ENCODE measurements around the gene NHP2.
A peak's percentile ranks its signal among the peaks of the same experiment; 100 is the strongest.

Gene NHP2

GRCh38 chr5:178174456-178174855 lies 20.8 kb upstream of the NHP2 start:
- DNase-seq (ENCODE audit: low spot score) = no peak

DNA sequence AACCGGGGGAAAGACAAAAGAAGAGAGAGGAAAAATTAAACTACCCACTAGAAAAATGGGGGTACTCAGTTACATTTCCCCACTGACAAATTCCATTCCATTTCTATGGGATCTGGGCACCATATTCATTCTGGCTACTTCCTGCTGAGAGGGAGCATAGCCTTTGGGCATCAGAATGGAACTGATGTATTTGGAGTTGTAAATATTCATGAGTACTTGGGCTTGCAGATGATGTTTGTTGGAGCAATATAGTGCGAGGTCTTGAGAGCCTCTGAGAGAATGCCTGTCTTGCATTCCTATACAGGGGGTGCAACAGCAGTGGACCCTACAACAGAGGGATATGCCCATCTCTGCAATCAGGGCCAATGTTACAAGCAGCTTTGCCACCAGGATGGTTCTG lies 16.8 kb upstream of the NHP2 start:
- no peak for DNase-seq (ENCODE audit: low spot score)

DNA sequence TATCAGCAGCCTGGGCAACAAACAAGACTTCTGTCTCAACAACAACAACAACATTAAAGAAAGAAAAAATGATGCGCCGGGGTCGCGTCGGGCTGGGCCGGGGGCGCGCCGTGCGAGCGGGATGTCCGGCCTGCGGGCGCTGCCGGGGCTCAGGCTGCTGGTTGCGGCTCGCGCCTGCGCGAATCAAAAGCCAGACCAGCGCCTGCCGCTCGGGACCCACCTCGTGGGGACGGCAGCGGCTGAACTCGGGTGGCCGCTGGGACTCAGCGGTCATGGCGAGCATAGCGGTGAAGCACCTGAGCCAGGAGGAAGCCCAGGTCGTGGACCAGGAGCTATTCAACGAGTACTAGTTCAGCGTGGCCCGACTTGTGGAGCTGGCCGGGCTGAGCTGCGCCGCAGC lies 11.9 kb upstream of the NHP2 start:
- DNase-seq (ENCODE audit: low spot score) = no peak

DNA sequence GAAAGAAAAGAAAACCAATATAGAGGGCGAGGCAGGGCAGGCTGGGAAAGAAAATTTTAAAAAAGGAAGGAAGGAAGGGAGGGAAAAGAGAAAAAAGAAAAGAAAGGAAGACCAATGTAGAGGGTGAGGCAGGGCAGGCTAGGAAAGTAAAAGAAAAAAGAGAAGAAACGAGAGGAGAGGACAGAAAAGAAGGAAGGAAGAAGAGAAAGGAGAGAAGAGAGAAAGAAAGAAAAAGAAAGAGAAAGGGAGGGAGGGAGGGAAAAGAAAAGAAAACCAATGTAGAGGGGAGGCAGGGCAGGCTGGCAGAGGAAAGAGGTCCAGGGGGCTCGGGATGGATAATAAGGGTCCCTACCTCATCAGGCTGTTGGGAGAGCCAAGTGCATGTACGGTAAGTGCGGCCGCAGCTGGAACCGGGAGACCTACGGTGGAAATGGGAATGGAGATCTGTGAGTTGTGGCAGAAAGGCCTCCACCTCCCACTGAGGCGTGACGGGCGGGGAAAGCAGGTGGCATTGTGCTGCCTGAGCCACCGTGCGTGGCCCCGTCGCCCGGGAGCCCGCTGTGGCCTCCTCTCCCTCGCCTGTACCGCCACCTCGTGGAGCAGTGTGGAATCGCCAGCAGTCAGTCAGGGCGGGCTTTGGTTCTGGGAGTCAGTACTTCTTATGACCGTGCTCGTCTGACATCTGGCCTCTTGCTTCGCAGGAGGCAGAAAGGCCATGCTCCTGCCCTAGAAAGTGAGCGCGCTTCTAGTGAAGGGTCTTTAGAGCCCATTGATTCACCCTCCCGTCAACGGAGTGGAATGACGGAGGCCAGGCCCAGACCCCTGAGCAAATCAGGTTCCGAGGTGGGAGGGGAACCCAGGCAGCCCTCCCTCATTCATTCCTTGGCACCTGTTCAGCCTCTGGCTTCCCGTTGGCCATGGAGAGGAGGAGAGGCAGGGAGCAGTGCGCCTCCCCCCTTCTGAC lies 10.4 kb upstream of the NHP2 start:
- DNase-seq (ENCODE audit: low spot score) = peak; percentile 94

- DNase-seq (ENCODE audit: low spot score) = no peak
These were observed 8.8 kb upstream of the NHP2 start for GRCh38 chr5:178162481-178162880.

GRCh38 chr5:178160176-178160575 lies 6.5 kb upstream of the NHP2 start:
- no peak for DNase-seq (ENCODE audit: low spot score)

- DNase-seq (ENCODE audit: low spot score) = no peak
These were observed 1.4 kb upstream of the NHP2 start for GRCh38 chr5:178155065-178155464.

- no peak for DNase-seq (ENCODE audit: low spot score)
These were observed 917 bp downstream of the NHP2 start for GRCh38 chr5:178152491-178153444.

- no peak for DNase-seq (ENCODE audit: low spot score)
These were observed 2.5 kb downstream of the NHP2 start for GRCh38 chr5:178150977-178151734.

DNA sequence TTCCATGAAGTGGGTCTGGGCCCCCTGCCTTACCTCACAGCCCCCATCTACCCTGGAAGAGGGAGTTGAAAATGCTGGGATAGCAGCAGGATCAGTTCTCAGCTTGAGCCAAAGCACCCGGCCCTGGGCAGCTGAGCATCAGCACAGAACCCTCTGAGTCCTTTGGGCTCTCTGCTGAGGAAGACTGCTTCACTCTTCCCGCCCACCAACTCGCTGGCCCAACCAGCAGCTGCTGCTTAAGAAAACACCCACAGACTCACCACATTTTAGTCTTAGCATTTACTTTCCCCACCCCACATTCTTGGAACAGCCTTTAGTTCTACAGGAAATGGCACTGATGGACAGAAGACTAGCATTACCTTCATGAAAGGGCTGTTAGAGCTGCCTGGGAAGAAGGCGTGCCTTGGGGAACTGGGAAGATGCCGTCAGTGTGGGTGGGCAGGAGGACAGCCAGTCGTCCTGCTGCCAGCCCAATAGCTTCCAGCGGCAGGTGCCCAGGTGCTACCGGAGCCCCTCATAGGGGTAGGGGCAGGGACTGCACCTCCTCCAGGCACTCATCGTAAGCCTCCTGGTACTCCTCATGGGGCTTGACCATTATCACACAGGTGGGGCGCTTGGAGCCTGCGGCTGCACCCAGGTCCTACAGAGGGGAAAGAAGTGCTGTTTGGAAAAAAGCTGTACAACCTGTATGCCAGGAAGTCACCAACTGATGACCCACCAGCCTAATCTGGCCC lies 4.3 kb downstream of the NHP2 start:
- DNase-seq (ENCODE audit: low spot score) = no peak

DNA sequence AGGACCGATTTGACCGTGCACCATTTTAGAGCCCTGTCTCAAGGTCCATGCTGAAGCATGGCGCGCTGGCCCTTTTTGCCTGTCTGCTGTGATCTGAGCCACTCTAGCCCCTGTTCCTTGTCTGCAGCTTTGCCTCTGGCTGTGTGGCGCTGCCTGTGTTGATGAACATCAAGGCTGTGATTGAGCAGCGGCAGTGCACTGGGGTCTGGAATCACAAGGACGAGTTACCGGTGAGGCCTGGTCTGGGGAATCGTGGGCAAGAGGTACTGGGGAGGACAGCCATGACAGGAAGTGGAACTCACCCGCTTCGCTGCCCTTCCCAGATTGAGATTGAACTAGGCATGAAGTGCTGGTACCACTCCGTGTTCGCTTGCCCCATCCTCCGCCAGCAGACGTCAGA lies 6.3 kb downstream of the NHP2 start:
- DNase-seq (ENCODE audit: low spot score) = no peak

- peak; percentile 56 for DNase-seq (ENCODE audit: low spot score)
These were observed 7.5 kb downstream of the NHP2 start for GRCh38 chr5:178145965-178146820.

DNA sequence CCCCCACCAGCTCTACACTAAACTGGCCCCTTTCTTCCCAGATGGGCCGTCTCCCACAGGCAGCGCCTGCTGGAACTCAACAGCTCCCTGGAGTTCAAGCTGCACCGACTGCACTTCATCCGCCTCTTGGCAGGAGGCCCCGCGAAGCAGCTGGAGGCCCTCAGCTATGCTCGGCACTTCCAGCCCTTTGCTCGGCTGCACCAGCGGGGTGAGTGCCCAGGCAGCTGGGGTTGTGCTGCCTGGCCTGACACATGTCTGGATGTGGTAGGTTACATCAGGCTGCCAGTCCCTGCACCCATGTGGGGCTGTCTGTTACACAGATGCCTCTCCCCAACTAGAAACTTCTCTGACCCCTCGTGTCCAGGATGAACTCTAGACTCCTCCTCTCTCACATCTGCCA lies 9.8 kb downstream of the NHP2 start:
- DNase-seq (ENCODE audit: low spot score) = no peak

DNA sequence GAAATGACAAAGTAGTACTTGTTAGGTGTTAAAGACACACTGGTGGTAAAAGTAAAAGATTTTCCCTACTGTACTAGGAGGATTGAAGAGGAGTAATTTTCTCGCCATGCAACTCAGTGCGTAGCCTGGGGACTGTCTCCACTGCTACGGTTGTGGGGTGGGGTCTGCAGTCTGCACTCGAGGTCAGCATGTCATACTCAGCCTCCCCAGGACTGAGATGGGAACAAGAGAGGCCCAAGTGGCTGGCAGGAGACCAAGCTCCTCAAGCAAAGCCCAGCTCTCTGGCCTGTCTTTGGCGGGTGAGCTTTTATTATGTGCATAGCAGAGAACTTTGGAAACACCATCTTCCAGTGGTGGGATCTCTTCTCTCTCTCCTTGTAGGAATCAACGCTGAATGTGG lies 10.4 kb downstream of the NHP2 start:
- no peak for DNase-seq (ENCODE audit: low spot score)

- no peak for DNase-seq (ENCODE audit: low spot score)
These were observed 11.0 kb downstream of the NHP2 start for GRCh38 chr5:178142642-178143041.

- no peak for DNase-seq (ENCODE audit: low spot score)
These were observed 12.1 kb downstream of the NHP2 start for GRCh38 chr5:178141550-178141949.

DNA sequence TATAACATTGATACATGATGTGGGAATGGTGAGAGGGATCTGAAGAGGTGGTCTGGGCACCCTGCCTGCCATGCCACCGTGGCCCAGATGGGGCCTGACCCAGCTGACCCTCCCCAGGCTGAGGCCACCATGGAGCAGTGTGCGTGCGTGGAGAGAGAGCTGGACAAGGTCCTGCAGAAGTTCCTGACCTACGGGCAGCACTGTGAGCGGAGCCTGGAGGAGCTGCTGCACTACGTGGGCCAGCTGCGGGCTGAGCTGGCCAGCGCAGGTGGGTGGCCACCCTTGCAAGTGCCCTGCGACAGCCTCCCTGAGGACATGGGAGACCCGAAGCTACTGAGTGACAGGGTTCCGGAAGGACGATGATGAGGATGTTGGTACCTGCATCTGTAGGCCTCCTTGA lies 15.7 kb downstream of the NHP2 start:
- no peak for DNase-seq (ENCODE audit: low spot score)

DNA sequence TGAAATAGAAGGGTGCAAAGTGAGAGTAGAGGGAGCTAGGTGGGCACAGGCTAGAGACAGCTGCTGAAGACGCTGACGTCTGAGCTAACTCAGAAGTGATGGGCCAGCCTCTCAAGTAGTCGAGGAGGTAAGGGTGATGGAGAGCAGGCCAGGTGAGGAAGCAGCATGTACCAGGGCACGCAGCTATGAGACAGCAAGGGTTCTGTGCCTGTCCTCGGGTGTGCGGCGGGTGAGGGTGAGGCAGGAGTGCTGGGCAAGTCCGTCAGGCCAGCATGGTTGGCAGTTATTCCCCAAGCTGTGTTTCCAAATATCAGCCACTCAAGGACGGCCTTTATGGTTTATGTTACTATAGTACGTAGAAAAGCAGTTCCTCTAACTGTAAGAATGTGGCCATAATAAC lies 16.7 kb downstream of the NHP2 start:
- no peak for DNase-seq (ENCODE audit: low spot score)

DNA sequence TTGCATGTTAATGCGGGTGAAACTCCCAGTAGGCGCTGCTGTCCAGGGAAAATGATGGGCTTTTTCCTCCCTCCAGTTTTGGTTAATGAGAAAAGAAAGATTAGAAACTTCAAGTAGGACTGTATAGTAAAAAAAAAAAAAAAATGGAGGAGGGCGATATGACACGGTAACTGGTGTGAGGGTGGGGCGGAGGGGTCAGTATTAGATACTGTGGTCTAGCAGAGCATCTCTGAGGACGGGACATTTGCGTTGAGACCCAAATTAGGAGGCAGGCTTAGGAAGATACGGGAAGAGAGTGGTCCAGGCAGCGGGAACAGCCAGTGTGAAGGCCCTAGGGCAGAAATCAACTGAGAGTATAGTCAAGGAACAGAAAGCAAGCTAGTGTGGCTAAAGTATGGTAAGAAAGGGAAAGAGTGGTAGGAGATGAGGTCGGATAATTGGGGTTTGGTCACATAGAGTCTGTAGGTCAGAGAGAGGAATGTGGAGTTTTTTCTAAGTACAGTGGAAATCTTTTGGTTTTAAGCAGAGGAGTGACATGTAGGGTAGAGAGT lies 22.2 kb downstream of the NHP2 start:
- no peak for DNase-seq (ENCODE audit: low spot score)

Measured in AG20443 (cell line).